IMR-90 (cell line): ENCODE measurements around the gene GDF15. TPM values are rescaled to one million over a fixed set of nuclear protein-coding genes. Genes with fewer than 3 reads are reported as not detected.
"Not testable (repeated sequence)": the region's sequence is repeated elsewhere in the genome, so short reads cannot be mapped to it uniquely, and the experiment has no call there.

Experiments used
- ATAC-seq: fragments of 200-7000 bp; cut with Tn5 transposase; 2 replicates; pipeline ENCODE4 v1.9.1; 2020; ENCODE audit warnings: low read depth, mild to moderate bottlenecking, moderate library complexity
- BruUV-seq: library from RNA; stranded (reverse); fragments of 400-500 nt; replicated peaks from 2 replicates; lab custom pipeline; 2021; lab: Mats Ljungman, UMichigan
- CTCF ChIA-PET: fragments of 300-600 bp; formaldehyde crosslinking; extraction: SDS; loops from one replicate; lab custom pipeline; 2021; ENCODE audit warnings: antibody characterized with exemption; lab: Yijun Ruan, JAX
- POLR2A ChIA-PET: fragments of 300-600 bp; sonication (Branson Sonifier 250); formaldehyde crosslinking; loops from one replicate; lab custom pipeline; 2022; ENCODE audit warnings: antibody characterized with exemption; ENCODE audit not compliant: unreplicated experiment; lab: Charles Lee
- DNase-seq: peaks from one replicate; pipeline ENCODE4 v3.0.0; 2013
- H2AFZ ChIP-seq: replicated peaks from 2 replicates; pipeline ENCODE3; 2013; ENCODE audit warnings: low read length, mild to moderate bottlenecking; ENCODE audit not compliant: poor library complexity
- H2AK5ac ChIP-seq: 2 replicates; pipeline ENCODE4 v1.6.1; 2013; ENCODE audit warnings: low read depth, low read length, inconsistent platforms
- H2AK9ac ChIP-seq: replicated peaks from 2 replicates; pipeline ENCODE3; 2013; ENCODE audit warnings: mild to moderate bottlenecking, low read depth, low read length, moderate library complexity; ENCODE audit not compliant: poor library complexity
- H2BK120ac ChIP-seq: 2 replicates; pipeline ENCODE4 v1.6.1; 2013; ENCODE audit warnings: low read depth, low read length, inconsistent platforms
- H2BK15ac ChIP-seq: 3 replicates; pipeline ENCODE4 v1.6.1; 2013; ENCODE audit warnings: low read depth, low read length, inconsistent platforms
- H2BK20ac ChIP-seq: 2 replicates; pipeline ENCODE4 v1.6.1; 2013; ENCODE audit warnings: low read depth, mild to moderate bottlenecking, inconsistent platforms, low read length, moderate library complexity
- H2BK5ac ChIP-seq: 2 replicates; pipeline ENCODE4 v1.6.1; 2013; ENCODE audit warnings: mild to moderate bottlenecking, low read depth, low read length, inconsistent platforms; ENCODE audit not compliant: poor library complexity, severe bottlenecking
- H3K14ac ChIP-seq: replicated peaks from 2 replicates; pipeline ENCODE4 v1.6.1; 2013; ENCODE audit warnings: low read depth, low read length, inconsistent platforms
- H3K18ac ChIP-seq: 2 replicates; pipeline ENCODE4 v1.6.1; 2013; ENCODE audit warnings: low read depth, low read length, control low read depth
- H3K23ac ChIP-seq: 2 replicates; pipeline ENCODE4 v1.6.1; 2013; ENCODE audit warnings: low read depth, low read length, inconsistent platforms
- H3K27ac ChIP-seq: 2 replicates; pipeline ENCODE4 v1.5.1; 2013; ENCODE audit warnings: mild to moderate bottlenecking, control low read depth, low read length; ENCODE audit not compliant: insufficient read depth
- H3K27me3 ChIP-seq: 2 replicates; pipeline ENCODE4 v1.6.1; 2013; ENCODE audit warnings: low read length; ENCODE audit not compliant: control insufficient read depth, insufficient read depth
- H3K36me3 ChIP-seq: 2 replicates; pipeline ENCODE4 v1.6.1; 2013; ENCODE audit warnings: low read length, mixed read lengths; ENCODE audit not compliant: control insufficient read depth, insufficient read depth
- H3K4ac ChIP-seq: 2 replicates; pipeline ENCODE4 v1.6.1; 2013; ENCODE audit warnings: low read depth, low read length, inconsistent platforms
- H3K4me1 ChIP-seq: 2 replicates; pipeline ENCODE4 v1.6.1; 2013; ENCODE audit warnings: low read length, mixed read lengths; ENCODE audit not compliant: control insufficient read depth, insufficient read depth
- H3K4me2 ChIP-seq: 2 replicates; pipeline ENCODE4 v1.6.1; 2013; ENCODE audit warnings: low read depth, mild to moderate bottlenecking, control low read depth, low read length, moderate library complexity
- H3K4me3 ChIP-seq: 2 replicates; pipeline ENCODE4 v1.5.1; 2013; ENCODE audit warnings: low read depth, mild to moderate bottlenecking, control low read depth, low read length, moderate library complexity; ENCODE audit not compliant: insufficient read depth
- H3K56ac ChIP-seq: 2 replicates; pipeline ENCODE4 v1.6.1; 2013; ENCODE audit warnings: low read length, inconsistent platforms; ENCODE audit not compliant: insufficient read depth; ENCODE audit errors: extremely low read depth
- H3K79me1 ChIP-seq, 2 experiments: 2 replicates each; pipeline ENCODE4 v1.6.1; 2013; ENCODE audit warnings: low read length in 2 of 2, inconsistent platforms in 1 of 2, low read depth in 1 of 2
- H3K9ac ChIP-seq: 2 replicates; pipeline ENCODE4 v1.6.1; 2013; ENCODE audit warnings: low read depth, low read length, control low read depth
- H3K9me1 ChIP-seq: 2 replicates; pipeline ENCODE4 v1.6.1; 2013; ENCODE audit warnings: low read length, inconsistent platforms; ENCODE audit not compliant: insufficient read depth
- H3K9me3 ChIP-seq: 2 replicates; pipeline ENCODE4 v1.6.1; 2013; ENCODE audit warnings: low read length; ENCODE audit not compliant: control insufficient read depth, insufficient read depth
- H4K20me1 ChIP-seq: 2 replicates; pipeline ENCODE4 v1.6.1; 2013; ENCODE audit warnings: low read length, inconsistent platforms; ENCODE audit not compliant: insufficient read depth
- H4K5ac ChIP-seq: 2 replicates; pipeline ENCODE4 v1.6.1; 2013; ENCODE audit warnings: mild to moderate bottlenecking, low read depth, low read length, control low read depth
- H4K8ac ChIP-seq, 2 experiments: 2 replicates each; pipeline ENCODE4 v1.6.1; 2013; ENCODE audit warnings: low read depth in 2 of 2, low read length in 2 of 2, control low read depth in 1 of 2, inconsistent platforms in 1 of 2
- H4K91ac ChIP-seq: 2 replicates; pipeline ENCODE4 v1.6.1; 2013; ENCODE audit warnings: low read depth, low read length, inconsistent platforms; ENCODE audit not compliant: insufficient read depth
- WGBS, 2 experiments: methylation state at CpG; one replicate each; pipeline versions ENCODE4 v1.1.5 to v1.1.7; 2013; ENCODE audit warnings: missing lambda C conversion rate in 2 of 2; ENCODE audit not compliant: insufficient read length in 1 of 2; ENCODE audit errors: extremely low coverage in 2 of 2; 5-methylcytosine and 5-hydroxymethylcytosine counted together
- dilution Hi-C: fragments of 300-500 bp; cut with HindIII; formaldehyde crosslinking; loops from one replicate; pipeline ENCODE4 v1.14.3; 2018; ENCODE audit warnings: low sequenced_read_pairs; ENCODE audit not compliant: unreplicated experiment
- in situ Hi-C: fragments of 300-500 bp; cut with MboI; formaldehyde crosslinking; loops from 3 replicates; pipeline ENCODE4 v1.14.3; 2019; ENCODE audit warnings: low sequenced_read_pairs, inconsistent platforms, mixed read lengths
- intact Hi-C: fragments of 100-400 bp; cut with micrococcal nuclease; formaldehyde crosslinking; loops from 2 replicates; pipeline ENCODE4 v1.10.0; 2022
- polyA plus RNA-seq, 3 experiments: library from polyadenylated mRNA; depleted of rRNA; stranded (reverse); fragments of >200 nt; gene quantifications; 2 replicates each; pipeline ENCODE4 v1.2.3, GENCODE V29; 2012; ENCODE audit warnings: low replicate concordance in 1 of 3
- total RNA-seq: library from RNA; depleted of rRNA; stranded (reverse); fragments of >200 nt; gene quantifications from 2 replicates; pipeline ENCODE4 v1.2.3, GENCODE V29; 2012
- TF ChIP-seq, protein P1 (sequence below): conservative IDR thresholded peaks from 2 replicates; pipeline ENCODE4 v1.5.1; 2012; ENCODE audit warnings: mild to moderate bottlenecking, low read depth, low read length, improper control_type of control experiment

GDF15 gene
- total and polyA plus RNA-seq, 2 of the 4 experiments (the other 2 are of a cell fraction), result 5.6 to 49.8 TPM

DNA sequence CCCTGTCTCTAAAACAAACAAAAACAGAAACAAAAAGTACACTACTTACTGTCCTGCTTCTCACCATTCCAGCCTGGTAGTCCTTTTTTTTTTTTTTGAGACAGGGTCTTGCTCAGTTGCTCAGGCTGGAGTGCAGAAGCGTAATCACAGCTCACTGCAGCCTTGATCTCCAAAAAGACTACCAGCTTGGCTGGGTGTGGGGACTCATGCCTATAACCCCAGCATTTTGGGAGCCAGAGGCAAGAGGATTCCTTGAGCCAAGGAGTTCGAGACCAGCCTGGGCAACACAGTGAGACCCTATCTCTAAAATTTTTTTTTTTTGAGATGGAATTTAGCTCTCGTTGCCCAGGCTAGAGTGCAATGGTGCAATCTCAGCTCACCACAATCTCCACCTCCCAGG is 5.1 kb upstream of the GDF15 start:
- Histone ChIP-seq H3K27me3 (no peaks in the 10 kb centered on the region), H2BK20ac (peak overlapping the region; percentile 79; the same call in 1 of the 2 replicates), H3K4me3 (no peak overlapping the region), H3K18ac (peak overlapping the region; percentile 83), H3K9ac (peak overlapping the region; percentile 25; the same call in 1 of the 2 replicates), H3K36me3 (no peaks in the 10 kb centered on the region), H2BK5ac (peak overlapping the region; percentile 27), H3K4me1 (peaks cover 20% of the 10 kb centered on the region), H4K8ac (peak overlapping the region; percentile 43 to 66), H4K20me1 (no peaks in the 10 kb centered on the region), H2AK5ac (peak overlapping the region; percentile 88; the same call in 1 of the 2 replicates), H3K14ac (peak overlapping the region; percentile 69), H3K23ac (no peak overlapping the region), H2AFZ (no peak overlapping the region), H3K56ac (peak overlapping the region; percentile 19; the same call in 1 of the 2 replicates), H3K4me2 (no peak overlapping the region), H3K27ac (peak overlapping the region; percentile 83; the same call in 1 of the 2 replicates), H2BK15ac (peak overlapping the region; percentile 33; the same call in 1 of the 3 replicates), H3K9me1 (peaks cover 5% of the 10 kb centered on the region; the same call in 1 of the 2 replicates), H4K91ac (peak overlapping the region; percentile 53), H2BK120ac (peak overlapping the region; percentile 91; the same call in 1 of the 2 replicates), H3K9me3 (no peaks in the 10 kb centered on the region), H4K5ac (peak overlapping the region; percentile 52), H2AK9ac (peak overlapping the region; percentile 92), H3K79me1 (no peaks in the 10 kb centered on the region), H3K4ac (peak overlapping the region; percentile 71)
- in situ Hi-C loops, result no loop called here
- CTCF ChIA-PET, result interaction anchor here (0.7 to 1.0 kb wide), 5 partner anchors 7 to 172 kb away, joined by 3 read pairs; no protein-coding TSS in a partner anchor
- TF ChIP-seq, protein P1, sequence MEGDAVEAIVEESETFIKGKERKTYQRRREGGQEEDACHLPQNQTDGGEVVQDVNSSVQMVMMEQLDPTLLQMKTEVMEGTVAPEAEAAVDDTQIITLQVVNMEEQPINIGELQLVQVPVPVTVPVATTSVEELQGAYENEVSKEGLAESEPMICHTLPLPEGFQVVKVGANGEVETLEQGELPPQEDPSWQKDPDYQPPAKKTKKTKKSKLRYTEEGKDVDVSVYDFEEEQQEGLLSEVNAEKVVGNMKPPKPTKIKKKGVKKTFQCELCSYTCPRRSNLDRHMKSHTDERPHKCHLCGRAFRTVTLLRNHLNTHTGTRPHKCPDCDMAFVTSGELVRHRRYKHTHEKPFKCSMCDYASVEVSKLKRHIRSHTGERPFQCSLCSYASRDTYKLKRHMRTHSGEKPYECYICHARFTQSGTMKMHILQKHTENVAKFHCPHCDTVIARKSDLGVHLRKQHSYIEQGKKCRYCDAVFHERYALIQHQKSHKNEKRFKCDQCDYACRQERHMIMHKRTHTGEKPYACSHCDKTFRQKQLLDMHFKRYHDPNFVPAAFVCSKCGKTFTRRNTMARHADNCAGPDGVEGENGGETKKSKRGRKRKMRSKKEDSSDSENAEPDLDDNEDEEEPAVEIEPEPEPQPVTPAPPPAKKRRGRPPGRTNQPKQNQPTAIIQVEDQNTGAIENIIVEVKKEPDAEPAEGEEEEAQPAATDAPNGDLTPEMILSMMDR, result no peak
- DNase-seq, result no peak
- no TSS peak for BruUV-seq
- POLR2A ChIA-PET, result no interaction called here
- no peak for ATAC-seq
- WGBS, 2 experiments, result no CpG with 5 or more reads among the region's 3 CpGs
- intact Hi-C loops, result no loop called here
- dilution Hi-C loops, result no loop called here

DNA sequence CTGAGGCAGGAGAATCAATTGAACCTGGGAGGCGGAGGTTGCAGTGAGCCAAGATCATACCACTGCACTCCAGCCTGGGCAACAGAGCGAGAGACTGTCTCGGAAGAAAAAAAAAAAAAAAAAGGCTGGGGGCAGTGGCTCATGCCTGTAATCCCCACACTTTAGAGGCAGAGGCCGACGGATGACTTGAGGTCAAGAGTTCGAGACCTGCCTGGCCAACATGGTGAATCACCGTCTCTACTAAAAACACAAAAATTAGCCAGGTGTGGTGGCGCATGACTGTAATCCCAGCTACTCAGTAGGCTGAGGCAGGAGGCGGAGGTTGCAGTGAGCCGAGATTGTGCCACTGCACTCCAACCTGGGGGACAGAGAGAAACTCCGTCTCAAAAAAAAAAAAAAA is 2.3 kb upstream of the GDF15 start:
- intact Hi-C loops, H3K4me3 ChIP-seq, H2BK15ac ChIP-seq, H2BK120ac ChIP-seq, in situ Hi-C loops, DNase-seq, H2AK9ac ChIP-seq, H3K4ac ChIP-seq, H2BK5ac ChIP-seq, H3K36me3 ChIP-seq, H4K8ac ChIP-seq, BruUV-seq, H4K5ac ChIP-seq, H3K9ac ChIP-seq, H3K27ac ChIP-seq, dilution Hi-C loops, ATAC-seq, H3K9me3 ChIP-seq, H4K91ac ChIP-seq, H3K27me3 ChIP-seq, H2AFZ ChIP-seq, H3K56ac ChIP-seq, H3K4me2 ChIP-seq, POLR2A ChIA-PET, H3K23ac ChIP-seq, H3K14ac ChIP-seq, H3K18ac ChIP-seq: not testable (repeated sequence)
- Histone ChIP-seq H3K79me1 (peaks cover 0 to 24% of the 10 kb centered on the region in 2 experiments; a peak in 3 of 4 replicates), H2AK5ac (peak overlapping the region; percentile 56; the same call in 1 of the 2 replicates), H2BK20ac (peak overlapping the region; percentile 36; the same call in 1 of the 2 replicates), H3K4me1 (peaks cover 23% of the 10 kb centered on the region), H3K9me1 (peaks cover 10% of the 10 kb centered on the region; the same call in 1 of the 2 replicates), H4K20me1 (peaks cover 16% of the 10 kb centered on the region)
- no CpG with 5 or more reads among the region's 11 CpGs for WGBS, 2 experiments
- CTCF ChIA-PET, result interaction anchor here (1.3 kb wide), 1 partner anchor 9 kb away, joined by 3 read pairs; no protein-coding TSS in a partner anchor
